ENCODE results near the gene HOXD9.

HOXD9 gene

GRCh38 chr2:176085861-176086771 lies 36.4 kb upstream of the HOXD9 start:
- DNase-seq: no peak

- DNase-seq: no peak
These were observed 35.0 kb upstream of the HOXD9 start for GRCh38 chr2:176087330-176088047.

- DNase-seq: peak; percentile 33
These were observed 34.2 kb upstream of the HOXD9 start for GRCh38 chr2:176088048-176088936.

- no peak for DNase-seq
These were observed 33.3 kb upstream of the HOXD9 start for GRCh38 chr2:176088937-176089842.

GRCh38 chr2:176089843-176090395 lies 32.6 kb upstream of the HOXD9 start:
- no peak for DNase-seq

- DNase-seq: no peak
These were observed 31.7 kb upstream of the HOXD9 start for GRCh38 chr2:176090862-176091261.

- no peak for DNase-seq
These were observed 30.9 kb upstream of the HOXD9 start for GRCh38 chr2:176091329-176092258.

GRCh38 chr2:176092270-176093144 lies 30.0 kb upstream of the HOXD9 start, which contains the start of gene HOXD13:
Gene HOXD13, plus strand, starts transcription at chr2:176092721. Its CDS starts 170 bp downstream, at chr2:176092891.
- peak; percentile 37 for DNase-seq

- DNase-seq: peak; percentile 45
These were observed 29.2 kb upstream of the HOXD9 start for GRCh38 chr2:176093145-176093897.

GRCh38 chr2:176093898-176094249 lies 28.6 kb upstream of the HOXD9 start:
- no peak for DNase-seq

- DNase-seq: no peak
These were observed 28.2 kb upstream of the HOXD9 start for GRCh38 chr2:176094349-176094748.

- DNase-seq: no peak
These were observed 27.1 kb upstream of the HOXD9 start for GRCh38 chr2:176095421-176095820.

- no peak for DNase-seq
These were observed 26.1 kb upstream of the HOXD9 start for GRCh38 chr2:176096243-176096985.

GRCh38 chr2:176096986-176097819 lies 25.3 kb upstream of the HOXD9 start:
- peak; percentile 78 for DNase-seq

GRCh38 chr2:176097820-176098365 lies 24.6 kb upstream of the HOXD9 start:
- no peak for DNase-seq

GRCh38 chr2:176098366-176099158 lies 24.0 kb upstream of the HOXD9 start:
- no peak for DNase-seq

Measured in NCI-H510A (cell line).